WTC11 (cell line): ENCODE data around the gene TOR4A. TPM values are rescaled to one million over a fixed set of nuclear protein-coding genes. Genes with fewer than 3 reads are reported as not detected.

ENCODE experiments used
- ATAC-seq: fragments of 200-7000 bp; cut with Tn5 transposase; 2 replicates; pipeline ENCODE4 v1.10.0; 2021; ENCODE audit warnings: mild to moderate bottlenecking, moderate library complexity
- CTCF ChIA-PET: fragments of 300-600 bp; sonication (Branson Sonifier 250); formaldehyde crosslinking; loops from one replicate; lab custom pipeline; 2021; ENCODE audit warnings: antibody characterized with exemption; lab: Charles Lee
- POLR2A ChIA-PET: fragments of 350-600 bp; sonication (Branson Sonifier 250); formaldehyde crosslinking; loops from one replicate; lab custom pipeline; 2021; ENCODE audit warnings: antibody characterized with exemption; lab: Charles Lee
- DNase-seq: peaks from one replicate; pipeline ENCODE4 v3.0.0; 2021; ENCODE audit warnings: low spot score
- H3K27ac Mint-ChIP-seq: 2 replicates; pipeline ENCODE4 v1.8.0; 2021; ENCODE audit warnings: mixed read lengths
- H3K27me3 Mint-ChIP-seq: 2 replicates; pipeline ENCODE4 v1.8.0; 2021; ENCODE audit warnings: low read depth, mild to moderate bottlenecking, moderate library complexity, mixed read lengths
- H3K36me3 Mint-ChIP-seq: 2 replicates; pipeline ENCODE4 v1.8.0; 2021; ENCODE audit warnings: mixed read lengths
- H3K4me1 Mint-ChIP-seq: 2 replicates; pipeline ENCODE4 v1.8.0; 2022; ENCODE audit warnings: mixed read lengths
- H3K4me3 Mint-ChIP-seq: 2 replicates; pipeline ENCODE4 v1.8.0; 2021; ENCODE audit warnings: mild to moderate bottlenecking, moderate library complexity, mixed read lengths
- H3K9me3 Mint-ChIP-seq: 2 replicates; pipeline ENCODE4 v1.8.0; 2021; ENCODE audit warnings: mixed read lengths
- ATF1 ChIP-seq: sonication (generic); formaldehyde crosslinking; IDR thresholded peaks from 2 replicates; pipeline ENCODE4 v1.8.1; 2023; ENCODE audit warnings: mild to moderate bottlenecking, moderate library complexity, missing genetic modification reagents
- CREM ChIP-seq: sonication (generic); formaldehyde crosslinking; IDR thresholded peaks from 2 replicates; pipeline ENCODE4 v1.8.1; 2022; ENCODE audit warnings: mild to moderate bottlenecking, missing genetic modification reagents, moderate library complexity
- FOXJ3 ChIP-seq: sonication (generic); formaldehyde crosslinking; IDR thresholded peaks from 2 replicates; pipeline ENCODE4 v1.9.0; 2021; ENCODE audit warnings: missing genetic modification reagents, mild to moderate bottlenecking, borderline replicate concordance
- FOXK1 ChIP-seq: sonication (generic); formaldehyde crosslinking; IDR thresholded peaks from 2 replicates; pipeline ENCODE4 v1.8.0; 2022; ENCODE audit warnings: mild to moderate bottlenecking, moderate library complexity, missing genetic modification reagents
- FOXP1 ChIP-seq: sonication (generic); formaldehyde crosslinking; IDR thresholded peaks from 2 replicates; pipeline ENCODE4 v1.8.0; 2022; ENCODE audit warnings: missing genetic modification reagents, mild to moderate bottlenecking, moderate library complexity, borderline replicate concordance
- HMGA2 ChIP-seq: fragments of 250-450 bp; sonication (Bioruptor Pico); IDR thresholded peaks from 2 replicates; pipeline ENCODE4 v1.4.0; 2021; ENCODE audit warnings: mild to moderate bottlenecking, moderate library complexity
- JAZF1 ChIP-seq: fragments of 250-450 bp; sonication (Bioruptor Pico); IDR thresholded peaks from 2 replicates; pipeline ENCODE4 v1.9.0; 2021; ENCODE audit warnings: moderate library complexity, mild to moderate bottlenecking, inconsistent platforms
- MYBL2 ChIP-seq: sonication (generic); formaldehyde crosslinking; IDR thresholded peaks from 2 replicates; pipeline ENCODE4 v1.8.1; 2023; ENCODE audit warnings: mild to moderate bottlenecking, moderate library complexity, missing genetic modification reagents
- NR2C2 ChIP-seq: sonication (generic); formaldehyde crosslinking; IDR thresholded peaks from 2 replicates; pipeline ENCODE4 v1.8.0; 2022; ENCODE audit warnings: mild to moderate bottlenecking, missing genetic modification reagents
- SMAD3 ChIP-seq: sonication (generic); formaldehyde crosslinking; IDR thresholded peaks from 2 replicates; pipeline ENCODE4 v1.8.0; 2022; ENCODE audit warnings: missing genetic modification reagents, mild to moderate bottlenecking, borderline replicate concordance
- SOX15 ChIP-seq: fragments of 250-450 bp; sonication (Bioruptor Pico); IDR thresholded peaks from 2 replicates; pipeline ENCODE4 v1.9.0; 2021; ENCODE audit warnings: mild to moderate bottlenecking
- TEAD4 ChIP-seq: sonication (generic); formaldehyde crosslinking; IDR thresholded peaks from 2 replicates; pipeline ENCODE4 v1.8.0; 2022; ENCODE audit warnings: mild to moderate bottlenecking, missing genetic modification reagents
- ZBTB21 ChIP-seq: sonication (generic); formaldehyde crosslinking; IDR thresholded peaks from 2 replicates; pipeline ENCODE4 v1.8.1; 2023; ENCODE audit warnings: mild to moderate bottlenecking, missing genetic modification reagents, borderline replicate concordance
- ZNF138 ChIP-seq: sonication (generic); formaldehyde crosslinking; conservative IDR thresholded peaks from 2 replicates; pipeline ENCODE4 v1.8.1; 2022; ENCODE audit warnings: mild to moderate bottlenecking, moderate library complexity, missing genetic modification reagents
- total RNA-seq: library from RNA; stranded (reverse); gene quantifications from 3 replicates; pipeline ENCODE4 v1.2.3, GENCODE V29; 2021
- TF ChIP-seq, protein P1 (sequence below): sonication (generic); formaldehyde crosslinking; IDR thresholded peaks from 2 replicates; pipeline ENCODE4 v1.8.0; 2022; ENCODE audit warnings: mild to moderate bottlenecking, missing genetic modification reagents
- TF ChIP-seq, protein P2 (sequence below): sonication (generic); formaldehyde crosslinking; IDR thresholded peaks from 2 replicates; pipeline ENCODE4 v1.8.1; 2022; ENCODE audit warnings: low read depth, missing genetic modification reagents, borderline replicate concordance
- TF ChIP-seq, protein P3 (sequence below): fragments of 250-450 bp; sonication (Bioruptor Pico); conservative IDR thresholded peaks from 2 replicates; pipeline ENCODE4 v1.9.0; 2021; ENCODE audit warnings: mild to moderate bottlenecking
- TF ChIP-seq, protein P4 (sequence below): sonication (generic); formaldehyde crosslinking; IDR thresholded peaks from 2 replicates; pipeline ENCODE4 v1.8.1; 2023; ENCODE audit warnings: mild to moderate bottlenecking, missing genetic modification reagents
- TF ChIP-seq, protein P5 (sequence below): sonication (generic); formaldehyde crosslinking; IDR thresholded peaks from 2 replicates; pipeline ENCODE4 v1.8.1; 2023; ENCODE audit warnings: mild to moderate bottlenecking, missing genetic modification reagents, borderline replicate concordance

Gene TOR4A
- total RNA-seq, 1 experiment from 2014 or later: 7.3 TPM

DNA sequence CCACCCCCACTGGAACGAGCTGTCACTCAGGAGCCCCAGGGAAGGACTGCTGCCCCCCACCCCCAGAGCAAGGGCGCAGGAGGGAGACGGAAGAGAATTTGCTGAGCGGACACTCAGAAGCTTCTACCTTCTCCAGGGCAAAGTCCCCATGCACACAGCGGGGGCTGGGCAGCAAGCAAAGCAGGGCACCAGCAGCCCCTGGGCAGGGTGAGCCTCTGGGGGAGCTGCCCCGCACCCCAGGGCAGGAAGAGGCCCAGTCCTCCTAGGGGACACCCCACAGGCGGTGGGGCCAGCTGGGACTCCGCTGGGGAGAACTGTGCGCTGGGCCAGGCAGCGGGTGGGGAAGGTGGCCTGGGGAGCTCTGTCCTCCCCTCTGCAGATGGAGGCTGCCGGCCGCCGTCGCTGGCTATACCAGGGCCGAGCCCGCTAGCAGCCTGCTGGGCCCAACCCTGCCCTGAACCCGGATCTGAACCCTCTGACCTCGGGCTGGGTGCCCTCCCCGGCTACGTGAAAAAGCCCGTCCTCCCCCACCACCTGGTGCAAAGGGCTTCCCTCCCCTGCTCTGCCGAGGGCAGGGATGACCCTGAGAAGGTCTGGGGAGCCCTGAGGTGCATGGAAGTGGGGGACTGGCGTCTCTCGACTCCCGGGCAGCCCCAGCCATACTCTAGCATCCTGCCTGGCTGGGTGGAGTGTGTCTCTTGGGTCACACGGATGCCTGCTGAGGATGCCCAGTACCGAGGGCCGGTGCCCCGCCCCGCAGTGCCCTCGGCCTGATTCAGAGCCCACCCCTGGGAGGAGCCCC is 47.4 kb upstream of the TOR4A start:
- Mint-ChIP-seq H3K36me3 (no peaks in the 10 kb centered on the region), H3K27ac (no peak overlapping the region), H3K9me3 (no peaks in the 10 kb centered on the region), H3K27me3 (no peaks in the 10 kb centered on the region), H3K4me3 (no peak overlapping the region), H3K4me1 (peaks cover 7% of the 10 kb centered on the region)
- POLR2A ChIA-PET: interaction anchor here (0.6 kb wide), 1 partner anchor 61 kb away, joined by 3 read pairs; no protein-coding TSS in a partner anchor
- TF ChIP-seq NR2C2 (no peak), SOX15 (CRISPR knock-in tag) (no peak), ATF1 (CRISPR knock-in tag) (no peak), FOXP1 (CRISPR knock-in tag) (peak; percentile 39; the same call in 1 of the 2 replicates)
- TF ChIP-seq, protein P1, sequence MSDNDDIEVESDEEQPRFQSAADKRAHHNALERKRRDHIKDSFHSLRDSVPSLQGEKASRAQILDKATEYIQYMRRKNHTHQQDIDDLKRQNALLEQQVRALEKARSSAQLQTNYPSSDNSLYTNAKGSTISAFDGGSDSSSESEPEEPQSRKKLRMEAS (CRISPR knock-in tag): no peak
- TF ChIP-seq, protein P2, sequence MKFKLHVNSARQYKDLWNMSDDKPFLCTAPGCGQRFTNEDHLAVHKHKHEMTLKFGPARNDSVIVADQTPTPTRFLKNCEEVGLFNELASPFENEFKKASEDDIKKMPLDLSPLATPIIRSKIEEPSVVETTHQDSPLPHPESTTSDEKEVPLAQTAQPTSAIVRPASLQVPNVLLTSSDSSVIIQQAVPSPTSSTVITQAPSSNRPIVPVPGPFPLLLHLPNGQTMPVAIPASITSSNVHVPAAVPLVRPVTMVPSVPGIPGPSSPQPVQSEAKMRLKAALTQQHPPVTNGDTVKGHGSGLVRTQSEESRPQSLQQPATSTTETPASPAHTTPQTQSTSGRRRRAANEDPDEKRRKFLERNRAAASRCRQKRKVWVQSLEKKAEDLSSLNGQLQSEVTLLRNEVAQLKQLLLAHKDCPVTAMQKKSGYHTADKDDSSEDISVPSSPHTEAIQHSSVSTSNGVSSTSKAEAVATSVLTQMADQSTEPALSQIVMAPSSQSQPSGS: no peak
- TF ChIP-seq, protein P3, sequence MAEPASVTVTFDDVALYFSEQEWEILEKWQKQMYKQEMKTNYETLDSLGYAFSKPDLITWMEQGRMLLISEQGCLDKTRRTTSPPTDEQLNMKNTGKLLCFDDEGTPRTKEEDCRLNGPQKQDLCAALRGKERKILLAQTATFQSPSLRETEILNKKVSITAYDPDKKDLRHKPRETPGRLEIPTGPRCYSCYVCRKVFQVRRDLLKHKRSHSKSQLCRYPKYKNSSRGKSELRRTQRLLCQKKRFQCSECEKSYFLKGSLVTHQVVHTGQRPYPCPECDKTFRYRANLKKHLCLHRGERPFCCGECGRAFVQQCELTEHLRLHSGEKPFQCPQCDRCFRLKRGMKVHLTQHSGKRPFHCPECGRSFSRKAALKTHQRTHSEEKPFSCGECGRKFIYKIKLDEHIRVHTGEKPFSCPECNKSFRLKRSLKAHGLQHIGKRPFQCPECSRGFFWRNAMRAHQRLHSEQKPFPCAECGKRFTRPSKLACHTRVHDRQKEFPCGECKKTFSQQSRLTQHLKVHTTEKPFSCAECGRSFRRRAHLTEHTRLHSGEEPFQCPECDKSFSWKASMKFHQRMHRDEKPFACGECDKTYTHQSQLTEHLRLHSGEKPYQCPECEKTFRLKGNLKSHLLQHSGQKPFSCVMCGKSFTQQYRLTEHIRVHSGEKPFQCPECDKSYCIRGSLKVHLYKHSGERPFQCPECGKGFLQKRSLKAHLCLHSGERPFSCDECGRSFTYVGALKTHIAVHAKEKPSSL: no peak
- no peak for ATAC-seq
- CTCF ChIA-PET: interaction anchor here (0.8 to 1.2 kb wide), 5 partner anchors 16 to 162 kb away, joined by 3 to 4 read pairs (median 3); no protein-coding TSS in a partner anchor
- no peak for DNase-seq

DNA sequence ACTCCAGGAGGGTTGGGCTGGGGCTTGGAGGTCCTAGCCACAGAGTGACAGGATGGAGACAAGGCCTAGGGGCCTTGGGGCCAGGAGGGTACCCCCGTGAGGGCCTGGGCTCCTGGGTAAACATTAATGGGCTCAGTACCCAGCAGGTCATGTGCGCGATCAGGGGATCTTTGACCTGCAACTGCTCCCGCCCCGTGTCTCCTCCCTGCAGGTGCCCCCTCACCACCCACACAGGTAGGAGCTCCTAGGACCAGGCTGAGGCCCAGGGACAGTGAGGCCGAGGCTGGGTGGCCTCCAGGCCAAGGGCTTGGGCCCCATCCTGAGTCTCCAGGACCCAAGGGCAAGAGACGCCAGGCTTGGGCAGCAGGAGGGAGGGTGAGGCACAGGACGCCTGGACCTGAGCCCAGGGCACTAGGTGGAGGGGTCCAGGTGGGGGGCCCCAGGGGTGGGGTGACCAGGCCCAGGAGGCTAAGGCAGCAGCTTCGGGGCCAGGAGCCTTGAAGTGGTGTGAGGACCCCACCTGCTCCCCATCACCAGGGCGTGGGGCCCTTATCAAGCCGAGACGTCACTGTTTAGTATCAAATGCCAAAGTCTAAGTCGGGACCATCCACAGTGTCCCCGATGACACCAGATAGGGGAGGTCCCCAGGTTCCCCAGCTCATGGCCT is 46.7 kb upstream of the TOR4A start, which contains the start of gene SLC34A3:
SLC34A3 (plus strand) TSS at position 197 of the 667 bp plus-strand sequence. CDS start 802 bp downstream, outside the sequence.
- ATAC-seq (no peak), DNase-seq (no peak)
- Mint-ChIP-seq H3K4me3 (no peak within 1 kb of the TSS), H3K4me1 (peaks cover 11% of the 10 kb centered on the region), H3K9me3 (no peaks in the 10 kb centered on the region), H3K27ac (no peak within 1 kb of the TSS), H3K27me3 (no peaks in the 10 kb centered on the region), H3K36me3 (no peaks in the 10 kb centered on the region)
- ChIA-PET CTCF (interaction anchor here (0.9 to 1.2 kb wide), 4 partner anchors 17 to 184 kb away, joined by 3 to 4 read pairs (median 4); partner anchors contain the start of gene NPDC1), POLR2A (no interaction called here)
- TF ChIP-seq JAZF1: no peak
- peak; percentile 8; the same call in 1 of the 2 replicates for TF ChIP-seq FOXP1 (CRISPR knock-in tag)
- TF ChIP-seq HMGA2: no peak

DNA sequence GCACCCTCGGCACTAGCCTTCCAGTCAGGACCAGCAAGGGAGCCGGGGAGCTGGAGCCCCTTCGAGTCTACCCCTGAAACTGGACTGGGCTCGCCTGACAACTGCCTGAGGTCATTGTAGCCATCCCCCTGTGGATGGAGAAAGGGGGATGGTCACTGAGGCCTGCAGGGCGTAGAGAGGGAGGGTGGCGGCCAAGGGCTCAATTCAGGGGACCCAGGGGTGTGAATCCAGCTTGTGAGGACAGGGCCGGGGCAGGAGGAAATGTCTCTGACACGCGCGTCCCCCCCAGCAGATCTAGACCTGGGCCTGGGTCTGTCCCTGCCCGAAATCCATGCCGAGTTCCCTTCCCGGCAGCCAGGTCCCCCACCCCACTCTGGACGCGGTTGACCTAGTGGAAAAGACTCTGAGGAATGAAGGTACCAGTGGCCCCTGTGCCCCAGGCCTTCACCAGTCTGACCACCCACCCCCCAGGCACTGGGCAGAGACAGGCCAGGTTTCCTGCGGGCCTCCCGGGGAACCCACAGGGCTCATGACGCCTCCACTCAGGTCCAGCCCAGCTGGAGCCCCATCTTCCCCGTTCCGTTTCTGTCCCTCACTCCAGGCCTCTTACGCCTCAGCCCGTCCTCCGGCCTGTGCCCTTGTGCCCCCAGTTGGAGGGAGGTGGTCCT is 46.0 kb upstream of the TOR4A start:
- H3K27ac Mint-ChIP-seq: no peak overlapping the region
- ATAC-seq (no peak), DNase-seq (no peak)
- H3K4me3 Mint-ChIP-seq: no peak overlapping the region
- ChIA-PET CTCF (interaction anchor here (1.2 kb wide), 1 partner anchor 185 kb away, joined by 4 read pairs; the partner anchor contains the start of gene NPDC1), POLR2A (no interaction called here)
- H3K4me1 Mint-ChIP-seq: peaks cover 11% of the 10 kb centered on the region
- H3K9me3 Mint-ChIP-seq: no peaks in the 10 kb centered on the region
- H3K27me3 Mint-ChIP-seq: no peaks in the 10 kb centered on the region
- H3K36me3 Mint-ChIP-seq: no peaks in the 10 kb centered on the region
- TF ChIP-seq SMAD3 (CRISPR knock-in tag) (no peak), MYBL2 (CRISPR knock-in tag) (no peak), FOXJ3 (no peak), CREM (CRISPR knock-in tag) (no peak), ZNF138 (CRISPR knock-in tag) (no peak), TEAD4 (no peak), ZBTB21 (no peak), FOXK1 (CRISPR knock-in tag) (no peak)
- TF ChIP-seq, protein P4, sequence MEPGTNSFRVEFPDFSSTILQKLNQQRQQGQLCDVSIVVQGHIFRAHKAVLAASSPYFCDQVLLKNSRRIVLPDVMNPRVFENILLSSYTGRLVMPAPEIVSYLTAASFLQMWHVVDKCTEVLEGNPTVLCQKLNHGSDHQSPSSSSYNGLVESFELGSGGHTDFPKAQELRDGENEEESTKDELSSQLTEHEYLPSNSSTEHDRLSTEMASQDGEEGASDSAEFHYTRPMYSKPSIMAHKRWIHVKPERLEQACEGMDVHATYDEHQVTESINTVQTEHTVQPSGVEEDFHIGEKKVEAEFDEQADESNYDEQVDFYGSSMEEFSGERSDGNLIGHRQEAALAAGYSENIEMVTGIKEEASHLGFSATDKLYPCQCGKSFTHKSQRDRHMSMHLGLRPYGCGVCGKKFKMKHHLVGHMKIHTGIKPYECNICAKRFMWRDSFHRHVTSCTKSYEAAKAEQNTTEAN (CRISPR knock-in tag): no peak
- TF ChIP-seq, protein P5, sequence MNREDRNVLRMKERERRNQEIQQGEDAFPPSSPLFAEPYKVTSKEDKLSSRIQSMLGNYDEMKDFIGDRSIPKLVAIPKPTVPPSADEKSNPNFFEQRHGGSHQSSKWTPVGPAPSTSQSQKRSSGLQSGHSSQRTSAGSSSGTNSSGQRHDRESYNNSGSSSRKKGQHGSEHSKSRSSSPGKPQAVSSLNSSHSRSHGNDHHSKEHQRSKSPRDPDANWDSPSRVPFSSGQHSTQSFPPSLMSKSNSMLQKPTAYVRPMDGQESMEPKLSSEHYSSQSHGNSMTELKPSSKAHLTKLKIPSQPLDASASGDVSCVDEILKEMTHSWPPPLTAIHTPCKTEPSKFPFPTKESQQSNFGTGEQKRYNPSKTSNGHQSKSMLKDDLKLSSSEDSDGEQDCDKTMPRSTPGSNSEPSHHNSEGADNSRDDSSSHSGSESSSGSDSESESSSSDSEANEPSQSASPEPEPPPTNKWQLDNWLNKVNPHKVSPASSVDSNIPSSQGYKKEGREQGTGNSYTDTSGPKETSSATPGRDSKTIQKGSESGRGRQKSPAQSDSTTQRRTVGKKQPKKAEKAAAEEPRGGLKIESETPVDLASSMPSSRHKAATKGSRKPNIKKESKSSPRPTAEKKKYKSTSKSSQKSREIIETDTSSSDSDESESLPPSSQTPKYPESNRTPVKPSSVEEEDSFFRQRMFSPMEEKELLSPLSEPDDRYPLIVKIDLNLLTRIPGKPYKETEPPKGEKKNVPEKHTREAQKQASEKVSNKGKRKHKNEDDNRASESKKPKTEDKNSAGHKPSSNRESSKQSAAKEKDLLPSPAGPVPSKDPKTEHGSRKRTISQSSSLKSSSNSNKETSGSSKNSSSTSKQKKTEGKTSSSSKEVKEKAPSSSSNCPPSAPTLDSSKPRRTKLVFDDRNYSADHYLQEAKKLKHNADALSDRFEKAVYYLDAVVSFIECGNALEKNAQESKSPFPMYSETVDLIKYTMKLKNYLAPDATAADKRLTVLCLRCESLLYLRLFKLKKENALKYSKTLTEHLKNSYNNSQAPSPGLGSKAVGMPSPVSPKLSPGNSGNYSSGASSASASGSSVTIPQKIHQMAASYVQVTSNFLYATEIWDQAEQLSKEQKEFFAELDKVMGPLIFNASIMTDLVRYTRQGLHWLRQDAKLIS: no peak
- TF ChIP-seq, protein P1 (CRISPR knock-in tag): no peak
